Fibroblast of the aortic adventitia (primary cell): ENCODE results near the gene SMYD5. TPM values are rescaled to one million over a fixed set of nuclear protein-coding genes. Genes with fewer than 3 reads are reported as not detected.

Source experiments
- DNase-seq: peaks from one replicate; pipeline ENCODE4 v3.0.0-alpha.2; 2010; ENCODE audit warnings: low read depth
- H3K4me3 ChIP-seq: 2 replicates; pipeline ENCODE4 v1.5.1; 2011; ENCODE audit warnings: low read depth, mild to moderate bottlenecking, control low read depth, low read length, moderate library complexity
- CTCF ChIP-seq: IDR thresholded peaks from 2 replicates; pipeline ENCODE4 v1.5.1; 2011; ENCODE audit warnings: mild to moderate bottlenecking, low read length, control low read depth, inconsistent platforms; ENCODE audit not compliant: insufficient read depth
- total RNA-seq: library from RNA; depleted of rRNA; stranded (reverse); fragments of >200 nt; gene quantifications from 2 replicates; pipeline ENCODE4 v1.2.3, GENCODE V29; 2012; ENCODE audit warnings: low replicate concordance

SMYD5 gene
- total RNA-seq, 1 donor: 21.1 TPM

- DNase-seq: no peak
- no peak overlapping the region for H3K4me3 ChIP-seq
- no peak for TF ChIP-seq CTCF
These were observed 55.8 kb downstream of the SMYD5 start for GRCh38 chr2:73269686-73270465.

- TF ChIP-seq CTCF: no peak
- no peak for DNase-seq
These were observed 58.2 kb downstream of the SMYD5 start for GRCh38 chr2:73272270-73272669.

More at GRCh38 chr2:73272270-73272669, 58.2 kb downstream of the SMYD5 start:
- no peak overlapping the region for H3K4me3 ChIP-seq

Other genes with a start within 250 kb of the SMYD5 start
- gene SFXN5, start 142.5 kb upstream of the SMYD5 start, total RNA-seq: 18.0 and 19.0 TPM in 2 replicates
- 16.4 and 48.5 TPM in 2 replicates for gene RAB11FIP5, start 101.3 kb upstream of the SMYD5 start, total RNA-seq
- gene NOTO, start 11.7 kb upstream of the SMYD5 start, total RNA-seq: not detected in 2 replicates
- 8.6 and 15.0 TPM in 2 replicates for gene PRADC1, start 19.0 kb downstream of the SMYD5 start, total RNA-seq
- gene CCT7, start 20.1 kb downstream of the SMYD5 start, total RNA-seq: 195 and 196 TPM in 2 replicates
- gene FBXO41, start 70.2 kb downstream of the SMYD5 start, total RNA-seq: 0.18 and 1.6 TPM in 2 replicates
- not detected in 2 replicates for gene EGR4, start 79.3 kb downstream of the SMYD5 start, total RNA-seq
- 15.0 and 28.2 TPM in 2 replicates for gene ALMS1, start 171.6 kb downstream of the SMYD5 start, total RNA-seq